Kasumi-1 (cell line): Measurements from ENCODE around the gene EIF3A.
"Not testable (repeated sequence)": the region's sequence is repeated elsewhere in the genome, so short reads cannot be mapped to it uniquely, and the experiment has no call there.

ENCODE experiments used
- DNase-seq, 2 experiments: peaks; one replicate each; lab custom pipeline; 2025; lab: John Stamatoyannopoulos, UW

EIF3A gene

DNA sequence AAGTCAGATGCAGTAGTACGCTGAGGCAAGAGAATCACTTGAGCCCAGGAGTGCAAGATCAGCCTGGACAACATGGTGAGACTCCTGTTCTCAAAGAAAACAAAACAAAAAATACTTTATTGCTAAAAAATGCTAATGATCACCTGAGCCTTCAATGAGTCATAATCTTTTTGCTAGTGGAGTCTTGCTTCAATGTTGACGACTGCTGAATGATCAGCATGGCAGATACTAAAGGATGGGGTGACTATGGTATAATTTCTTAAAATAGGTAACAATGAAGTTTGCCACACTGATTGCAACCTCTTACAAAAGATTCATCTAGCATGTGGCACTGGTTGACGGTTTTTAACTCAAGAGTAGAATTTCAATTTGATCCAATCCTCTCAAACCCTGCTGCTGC, 28.8 kb downstream of the EIF3A start:
- no peak for DNase-seq

DNA sequence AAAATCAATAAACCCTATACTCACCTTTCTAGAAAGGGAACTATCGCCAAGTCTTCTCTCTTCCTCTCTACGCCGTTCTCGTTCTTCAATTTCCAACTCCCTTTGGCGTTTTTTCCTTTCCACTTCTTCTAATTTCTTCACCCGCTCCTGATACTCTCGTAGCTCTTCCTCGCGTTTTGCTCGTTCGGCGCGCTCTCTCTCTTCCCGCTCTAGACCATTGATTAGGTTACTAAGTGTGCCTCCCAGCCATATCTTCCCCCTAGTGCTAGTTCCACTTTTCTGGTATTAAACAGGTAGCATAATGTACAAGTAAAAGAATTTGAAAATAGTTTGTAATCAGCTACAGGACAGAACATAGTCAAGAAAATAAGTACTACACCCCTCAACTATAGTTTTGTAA, 30.8 kb downstream of the EIF3A start:
- DNase-seq = no peak

GRCh38 chr10:119049361-119049760, 31.3 kb downstream of the EIF3A start:
- DNase-seq = no peak

DNA sequence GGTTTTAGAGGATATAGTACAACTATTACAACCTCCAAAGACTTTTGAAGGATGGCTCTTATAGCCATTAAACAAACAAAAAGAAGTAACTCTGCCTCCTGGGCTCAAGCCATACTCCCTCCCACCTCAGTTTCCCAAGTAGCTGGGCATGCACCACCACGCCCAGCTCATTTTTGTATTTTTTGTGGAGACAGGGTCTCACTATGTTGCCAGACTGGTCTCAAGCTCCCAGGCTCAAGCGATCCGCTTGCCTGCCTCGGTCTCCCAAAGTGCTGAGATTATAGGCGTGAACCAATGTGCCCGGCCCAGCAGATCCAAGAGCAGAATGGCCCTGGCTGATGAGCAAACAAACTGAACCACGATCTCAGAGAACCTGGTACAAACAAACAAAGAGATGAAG, 35.1 kb downstream of the EIF3A start:
- no peak for DNase-seq

DNA sequence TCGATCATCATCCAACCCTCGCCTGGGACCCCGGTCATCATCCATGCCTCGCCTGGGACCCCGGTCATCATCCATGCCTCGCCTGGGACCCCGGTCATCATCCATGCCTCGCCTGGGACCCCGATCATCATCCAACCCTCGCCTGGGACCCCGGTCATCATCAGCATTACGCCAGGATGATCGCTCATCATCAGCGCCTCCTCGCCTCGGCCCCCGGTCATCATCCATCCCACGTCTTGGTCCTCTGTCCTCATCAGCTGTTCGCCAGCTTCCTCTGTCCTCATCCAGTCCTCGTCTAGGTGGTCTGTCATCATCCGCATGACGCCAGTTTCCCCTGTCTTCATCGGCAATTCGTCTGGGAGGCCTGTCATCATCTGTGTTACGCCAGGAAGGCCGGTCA, 38.4 kb downstream of the EIF3A start:
- no peak for DNase-seq

- DNase-seq = no peak
Measured at GRCh38 chr10:119041326-119041725, 39.3 kb downstream of the EIF3A start.

- no peak for DNase-seq
Measured at GRCh38 chr10:119039161-119039560, 41.5 kb downstream of the EIF3A start.

GRCh38 chr10:119031496-119032059, 49.0 kb downstream of the EIF3A start:
- DNase-seq = peak in 1 of 2 experiments; percentile 56

GRCh38 chr10:119030421-119031250, 50.0 kb downstream of the EIF3A start:
- peak; percentile 77 to 81 for DNase-seq

GRCh38 chr10:119029613-119030420, 50.8 kb downstream of the EIF3A start, which contains the start of gene NANOS1:
TSS of gene NANOS1 (plus strand) at chr10:119029714. CDS start at chr10:119029802, 88 bp downstream.
- DNase-seq = peak; percentile 39 to 60

- DNase-seq = peak; percentile 90
Measured at GRCh38 chr10:119028900-119029612, 51.6 kb downstream of the EIF3A start.

GRCh38 chr10:119028445-119028899, 52.1 kb downstream of the EIF3A start:
- not testable (repeated sequence) for DNase-seq

GRCh38 chr10:119026301-119027110, 54.1 kb downstream of the EIF3A start:
- DNase-seq = no peak

- no peak for DNase-seq
Measured at GRCh38 chr10:119025776-119026175, 54.8 kb downstream of the EIF3A start.

- DNase-seq = no peak
Measured at GRCh38 chr10:119025336-119025735, 55.3 kb downstream of the EIF3A start.

DNA sequence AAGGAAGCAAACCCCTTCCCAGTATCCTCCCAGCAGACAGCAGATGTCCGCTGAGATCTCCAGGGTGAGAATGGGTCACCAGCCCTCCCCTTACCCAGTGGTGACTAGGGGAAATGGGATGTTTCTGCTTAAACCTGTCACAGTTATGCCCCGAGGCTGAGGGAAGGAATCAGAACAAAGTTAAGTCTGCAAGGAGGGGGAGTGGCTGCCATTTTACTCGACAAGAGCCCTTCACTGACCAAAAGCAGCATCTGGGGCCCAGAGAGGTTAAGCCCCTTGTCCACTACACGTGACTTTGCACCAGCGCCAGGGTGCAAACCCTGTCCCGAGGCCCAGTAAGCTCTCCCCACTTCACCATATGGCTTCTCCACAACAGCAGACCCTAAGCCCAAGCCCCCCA, 55.7 kb downstream of the EIF3A start:
- DNase-seq = no peak

DNA sequence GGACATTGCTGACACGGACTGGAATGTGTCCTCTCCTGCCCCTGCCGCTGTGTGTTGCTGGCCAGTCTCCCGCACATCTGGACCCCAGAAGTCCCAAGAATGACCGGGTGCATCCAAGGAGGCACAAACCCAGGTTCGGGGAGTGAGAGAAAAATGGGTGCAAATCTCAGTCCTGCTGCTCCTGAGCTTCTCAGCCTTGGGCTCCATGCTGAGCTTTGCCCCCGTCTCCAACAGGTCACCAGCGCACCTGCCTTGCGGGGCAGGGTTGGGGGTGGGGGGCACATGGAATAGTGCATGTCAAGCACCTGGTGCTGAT, 57.1 kb downstream of the EIF3A start:
- no peak for DNase-seq

- no peak for DNase-seq
Measured at GRCh38 chr10:119022846-119023552, 57.6 kb downstream of the EIF3A start.

GRCh38 chr10:119020627-119020946, 60.0 kb downstream of the EIF3A start:
- no peak for DNase-seq

DNA sequence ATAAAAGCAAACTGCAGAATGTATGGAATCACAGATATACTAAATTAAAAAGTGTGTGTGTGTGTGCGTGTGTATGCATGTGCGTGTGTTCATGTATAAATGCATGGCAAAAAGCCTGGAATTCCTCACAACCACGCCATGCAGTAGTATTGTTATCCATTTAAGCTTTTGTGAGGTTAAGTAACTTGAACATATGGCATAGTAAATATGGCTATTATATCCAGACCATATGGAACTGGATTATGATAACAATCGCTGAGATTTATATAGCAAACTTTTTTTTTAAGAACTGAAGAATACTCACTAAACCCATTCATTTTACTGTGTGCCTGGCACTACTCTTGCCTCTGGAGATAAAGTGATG, 73.4 kb downstream of the EIF3A start:
- no peak for DNase-seq
